Measurements from ENCODE around the gene ETFBKMT. TPM values are rescaled to one million over a fixed set of nuclear protein-coding genes. Genes with fewer than 3 reads are reported as not detected.
A peak's percentile ranks its signal among the peaks of the same experiment; 100 is the strongest.
"Not testable (repeated sequence)": the region's sequence is repeated elsewhere in the genome, so short reads cannot be mapped to it uniquely, and the experiment has no call there.

ETFBKMT gene
- total RNA-seq, 1 experiment from 2014 or later = 3.3 TPM

- Mint-ChIP-seq H3K36me3 (ENCODE audit: insufficient read depth, unreplicated experiment) (peaks cover 7% of the 10 kb centered on the region), H3K4me3 (ENCODE audit: unreplicated experiment) (no peak overlapping the region), H3K27me3 (ENCODE audit: insufficient read depth, unreplicated experiment) (no peaks in the 10 kb centered on the region), H3K27ac (ENCODE audit: low read depth, unreplicated experiment) (no peak overlapping the region), H3K9me3 (ENCODE audit: unreplicated experiment) (peaks cover 8% of the 10 kb centered on the region), H3K4me1 (ENCODE audit: insufficient read depth, unreplicated experiment) (no peaks in the 10 kb centered on the region)
- peak; percentile 82 for TF ChIP-seq CTCF (IDR thresholded peaks at IDR 0.05; ENCODE audit: unreplicated experiment)
- ChIA-PET CTCF (interaction anchor here (0.5 to 3.4 kb wide), 33 partner anchors 9 to 701 kb away, joined by 3 to 24 read pairs (median 3); partner anchors contain the start of gene BICD1), POLR2A (interaction anchor here (0.5 to 1.1 kb wide), 6 partner anchors 107 to 986 kb away, joined by 3 to 5 read pairs (median 4); no protein-coding TSS in a partner anchor)
- intact Hi-C loops (cut with micrococcal nuclease) = loop anchor here (1.0 to 2.0 kb wide), 5 partner anchors 276 to 630 kb away; partner anchors contain the start of genes BICD1 and RESF1
- no TSS peak for BruUV-seq (replicated peaks)
- DNase-seq (ENCODE audit: unreplicated experiment) = peak; percentile 88
Observed at GRCh38 chr12:31682136-31682962, 22.9 kb downstream of the ETFBKMT start.

GRCh38 chr12:31685801-31686200 is 26.3 kb downstream of the ETFBKMT start:
- peaks cover 8% of the 10 kb centered on the region for H3K9me3 Mint-ChIP-seq (ENCODE audit: unreplicated experiment)

GRCh38 chr12:31687101-31687527 is 27.6 kb downstream of the ETFBKMT start:
- Mint-ChIP-seq H3K27me3 (ENCODE audit: insufficient read depth, unreplicated experiment) (no peaks in the 10 kb centered on the region), H3K27ac (ENCODE audit: low read depth, unreplicated experiment) (no peak overlapping the region), H3K9me3 (ENCODE audit: unreplicated experiment) (peaks cover 5% of the 10 kb centered on the region), H3K4me1 (ENCODE audit: insufficient read depth, unreplicated experiment) (no peaks in the 10 kb centered on the region), H3K4me3 (ENCODE audit: unreplicated experiment) (no peak overlapping the region), H3K36me3 (ENCODE audit: insufficient read depth, unreplicated experiment) (peaks cover 7% of the 10 kb centered on the region)
- intact Hi-C loops (cut with micrococcal nuclease) = no loop called here
- DNase-seq (ENCODE audit: unreplicated experiment) = no peak
- BruUV-seq (replicated peaks) = no TSS peak
- no peak for TF ChIP-seq CTCF (IDR thresholded peaks at IDR 0.05; ENCODE audit: unreplicated experiment)
- CTCF ChIA-PET = interaction anchor here (0.6 kb wide), 1 partner anchor 15 kb away, joined by 3 read pairs; no protein-coding TSS in a partner anchor
- POLR2A ChIA-PET = no interaction called here

More at GRCh38 chr12:31685801-31686200, 26.3 kb downstream of the ETFBKMT start:
- CTCF ChIA-PET = interaction anchor here (1.4 kb wide), 1 partner anchor 627 kb away, joined by 3 read pairs; no protein-coding TSS in a partner anchor
- BruUV-seq (replicated peaks) = no TSS peak
- no peak for TF ChIP-seq CTCF (IDR thresholded peaks at IDR 0.05; ENCODE audit: unreplicated experiment)
- Mint-ChIP-seq H3K4me1 (ENCODE audit: insufficient read depth, unreplicated experiment) (no peaks in the 10 kb centered on the region), H3K27ac (ENCODE audit: low read depth, unreplicated experiment) (no peak overlapping the region), H3K4me3 (ENCODE audit: unreplicated experiment) (no peak overlapping the region), H3K36me3 (ENCODE audit: insufficient read depth, unreplicated experiment) (peaks cover 7% of the 10 kb centered on the region), H3K27me3 (ENCODE audit: insufficient read depth, unreplicated experiment) (no peaks in the 10 kb centered on the region)
- intact Hi-C loops (cut with micrococcal nuclease) = no loop called here
- no peak for DNase-seq (ENCODE audit: unreplicated experiment)
- POLR2A ChIA-PET = interaction anchor here (0.7 kb wide), 1 partner anchor 355 kb away, joined by 4 read pairs; no protein-coding TSS in a partner anchor

GRCh38 chr12:31689921-31690320 is 30.4 kb downstream of the ETFBKMT start:
- H3K27me3 Mint-ChIP-seq (ENCODE audit: insufficient read depth, unreplicated experiment); H3K27ac Mint-ChIP-seq (ENCODE audit: low read depth, unreplicated experiment); BruUV-seq (replicated peaks); H3K36me3 Mint-ChIP-seq (ENCODE audit: insufficient read depth, unreplicated experiment); H3K4me1 Mint-ChIP-seq (ENCODE audit: insufficient read depth, unreplicated experiment); H3K4me3 Mint-ChIP-seq (ENCODE audit: unreplicated experiment); DNase-seq (ENCODE audit: unreplicated experiment); H3K9me3 Mint-ChIP-seq (ENCODE audit: unreplicated experiment); intact Hi-C loops (cut with micrococcal nuclease); CTCF ChIA-PET; POLR2A ChIA-PET: not testable (repeated sequence)

Data from MCF 10A (cell line).